Fibroblast of lung (primary cell): ENCODE data around the gene UBE2U. TPM values are rescaled to one million over a fixed set of nuclear protein-coding genes. Genes with fewer than 3 reads are reported as not detected.

Experiments used
- DNase-seq, 2 donors: peaks; one replicate each; pipeline versions ENCODE4 v3.0.0 to v3.0.0-alpha.2; 2010; ENCODE audit warnings: low read depth in 2 of 2
- H2AFZ ChIP-seq: 2 replicates; pipeline ENCODE4 v1.5.1; 2012; ENCODE audit warnings: low read length, control low read depth, inconsistent platforms
- H3K27ac ChIP-seq: 2 replicates; pipeline ENCODE4 v1.5.1; 2011; ENCODE audit warnings: low read length, control low read depth; ENCODE audit not compliant: insufficient read depth
- H3K27me3 ChIP-seq: 2 replicates; pipeline ENCODE4 v1.5.1; 2011; ENCODE audit warnings: mild to moderate bottlenecking, low read length; ENCODE audit not compliant: control insufficient read depth, insufficient read depth
- H3K36me3 ChIP-seq: 2 replicates; pipeline ENCODE4 v1.5.1; 2011; ENCODE audit warnings: low read length; ENCODE audit not compliant: control insufficient read depth, insufficient read depth
- H3K4me1 ChIP-seq: 2 replicates; pipeline ENCODE4 v1.5.1; 2011; ENCODE audit warnings: low read length; ENCODE audit not compliant: control insufficient read depth, insufficient read depth; ENCODE audit errors: extremely low read depth
- H3K4me2 ChIP-seq: 2 replicates; pipeline ENCODE4 v1.5.1; 2011; ENCODE audit warnings: low read length, control low read depth; ENCODE audit not compliant: insufficient read depth; ENCODE audit errors: extremely low read depth
- H3K4me3 ChIP-seq, 4 experiments: fragments of 200-600 bp in 1 of 4; sonication (generic) in 1 of 4; replicated peaks in 1 of 4; 2 replicates each; pipeline ENCODE4 v1.5.1; 2011 to 2016; ENCODE audit warnings: low read length in 4 of 4, low read depth in 3 of 4, mild to moderate bottlenecking in 3 of 4, control low read depth in 2 of 4, inconsistent platforms in 1 of 4, mixed read lengths in 1 of 4; ENCODE audit not compliant: insufficient read depth in 1 of 4; ENCODE audit errors: control extremely low read depth in 1 of 4
- H3K79me2 ChIP-seq: 2 replicates; pipeline ENCODE4 v1.5.1; 2012; ENCODE audit warnings: mild to moderate bottlenecking, low read length, inconsistent platforms; ENCODE audit not compliant: control insufficient read depth, insufficient read depth
- H3K9ac ChIP-seq: 2 replicates; pipeline ENCODE4 v1.5.1; 2011; ENCODE audit warnings: mild to moderate bottlenecking, low read length, control low read depth; ENCODE audit not compliant: insufficient read depth
- H3K9me3 ChIP-seq: 2 replicates; pipeline ENCODE4 v1.5.1; 2012; ENCODE audit warnings: low read depth, low read length; ENCODE audit not compliant: control insufficient read depth, insufficient read depth
- H4K20me1 ChIP-seq: 2 replicates; pipeline ENCODE4 v1.5.1; 2011; ENCODE audit warnings: low read length; ENCODE audit not compliant: control insufficient read depth, insufficient read depth; ENCODE audit errors: extremely low read depth
- EZH2 ChIP-seq: IDR thresholded peaks from 2 replicates; pipeline ENCODE4 v1.5.1; 2012; ENCODE audit warnings: low read length, control low read depth, mild to moderate bottlenecking; ENCODE audit errors: missing control alignments
- polyA plus RNA-seq, 2 donors: library from polyadenylated mRNA; depleted of rRNA in 1 of 2; stranded (reverse) in 1 of 2; unstranded in 1 of 2; fragments of >200 nt; gene quantifications; 2 replicates each; pipeline ENCODE4 v1.2.1, GENCODE V29; 2011 to 2012; ENCODE audit warnings: missing spikeins in 1 of 2
- total RNA-seq: library from RNA; depleted of rRNA; stranded (reverse); fragments of >200 nt; gene quantifications from 2 replicates; pipeline ENCODE4 v1.2.1, GENCODE V29; 2014
- TF ChIP-seq, protein P1 (sequence below), 2 donors: IDR thresholded peaks in 1 of 2; conservative IDR thresholded peaks in 1 of 2; 1 replicate in 1 of 2; 2 replicates in 1 of 2; pipeline ENCODE4 v1.5.1; 2011 to 2012; ENCODE audit warnings: low read length in 2 of 2, control low read depth in 1 of 2, inconsistent platforms in 1 of 2, low read depth in 1 of 2, mild to moderate bottlenecking in 1 of 2

The UBE2U gene
- total and polyA plus RNA-seq, 2 donors (not counting 1 experiment from before 2014, with no cell fraction given), result not detected

DNA sequence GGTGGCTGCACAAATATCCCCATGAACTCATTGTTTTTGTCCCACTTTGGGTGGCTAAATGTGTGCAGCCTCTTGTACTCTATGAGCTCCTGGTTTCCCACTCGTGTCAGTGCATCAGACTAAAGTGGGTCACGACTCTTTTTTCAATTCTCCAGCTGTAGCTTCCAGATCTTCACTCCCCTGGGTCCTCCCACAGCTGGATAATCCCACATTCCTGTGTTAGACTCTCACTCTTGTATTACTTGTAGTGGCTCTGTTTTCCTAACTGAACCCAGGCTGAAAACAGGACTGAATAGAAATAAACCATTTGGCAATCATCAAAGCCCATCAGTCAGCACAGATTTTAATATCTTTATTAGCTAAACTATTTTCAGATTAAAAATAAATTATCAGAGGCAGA is 60.4 kb downstream of the UBE2U start:
- H3K27me3 ChIP-seq, result peaks cover 5% of the 10 kb centered on the region
- TF ChIP-seq, protein P1, sequence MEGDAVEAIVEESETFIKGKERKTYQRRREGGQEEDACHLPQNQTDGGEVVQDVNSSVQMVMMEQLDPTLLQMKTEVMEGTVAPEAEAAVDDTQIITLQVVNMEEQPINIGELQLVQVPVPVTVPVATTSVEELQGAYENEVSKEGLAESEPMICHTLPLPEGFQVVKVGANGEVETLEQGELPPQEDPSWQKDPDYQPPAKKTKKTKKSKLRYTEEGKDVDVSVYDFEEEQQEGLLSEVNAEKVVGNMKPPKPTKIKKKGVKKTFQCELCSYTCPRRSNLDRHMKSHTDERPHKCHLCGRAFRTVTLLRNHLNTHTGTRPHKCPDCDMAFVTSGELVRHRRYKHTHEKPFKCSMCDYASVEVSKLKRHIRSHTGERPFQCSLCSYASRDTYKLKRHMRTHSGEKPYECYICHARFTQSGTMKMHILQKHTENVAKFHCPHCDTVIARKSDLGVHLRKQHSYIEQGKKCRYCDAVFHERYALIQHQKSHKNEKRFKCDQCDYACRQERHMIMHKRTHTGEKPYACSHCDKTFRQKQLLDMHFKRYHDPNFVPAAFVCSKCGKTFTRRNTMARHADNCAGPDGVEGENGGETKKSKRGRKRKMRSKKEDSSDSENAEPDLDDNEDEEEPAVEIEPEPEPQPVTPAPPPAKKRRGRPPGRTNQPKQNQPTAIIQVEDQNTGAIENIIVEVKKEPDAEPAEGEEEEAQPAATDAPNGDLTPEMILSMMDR (conservative IDR thresholded peaks at IDR 0.05 in 1 of 2, IDR thresholded peaks at IDR 0.05 in 1 of 2; ENCODE audit: low read depth in 1 of 2, low read length in 2 of 2), result no peak
- no peak for TF ChIP-seq EZH2
- H3K4me2 ChIP-seq, result no peak overlapping the region
- H3K79me2 ChIP-seq, result no peaks in the 10 kb centered on the region
- no peak overlapping the region for H2AFZ ChIP-seq
- no peak overlapping the region for H3K9ac ChIP-seq
- H3K9me3 ChIP-seq, result no peaks in the 10 kb centered on the region
- no peaks in the 10 kb centered on the region for H3K36me3 ChIP-seq
- no peaks in the 10 kb centered on the region for H4K20me1 ChIP-seq
- H3K4me1 ChIP-seq, result no peaks in the 10 kb centered on the region
- H3K4me3 ChIP-seq, result no peak overlapping the region
- no peak overlapping the region for H3K27ac ChIP-seq
- DNase-seq, result no peak

DNA sequence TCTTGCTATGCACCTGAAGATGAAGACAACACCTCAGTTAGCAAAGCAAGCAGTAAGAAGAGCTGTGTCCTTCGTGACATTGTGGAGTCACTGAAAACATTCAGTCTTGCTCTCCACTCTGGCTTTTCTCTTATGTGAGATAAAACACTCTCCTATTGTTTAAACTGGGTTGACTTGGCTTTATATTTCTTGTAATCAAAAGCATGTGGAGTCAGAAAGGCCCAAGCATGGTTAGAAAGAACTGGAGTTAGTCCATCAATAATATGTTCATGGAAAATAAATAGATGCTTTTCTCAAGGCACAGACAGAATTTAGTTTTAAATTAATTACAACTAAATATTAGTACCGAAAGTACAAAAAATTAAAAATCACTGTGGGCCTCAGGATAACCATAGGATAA is 61.7 kb downstream of the UBE2U start:
- Histone ChIP-seq H3K27me3 (peaks cover 5% of the 10 kb centered on the region), H3K9me3 (no peaks in the 10 kb centered on the region), H3K4me3 (no peak overlapping the region), H3K27ac (no peak overlapping the region), H2AFZ (no peak overlapping the region), H3K4me2 (no peak overlapping the region), H3K4me1 (no peaks in the 10 kb centered on the region), H3K9ac (no peak overlapping the region), H3K79me2 (no peaks in the 10 kb centered on the region), H3K36me3 (no peaks in the 10 kb centered on the region), H4K20me1 (no peaks in the 10 kb centered on the region)
- TF ChIP-seq EZH2, result no peak
- TF ChIP-seq, protein P1 (conservative IDR thresholded peaks at IDR 0.05 in 1 of 2, IDR thresholded peaks at IDR 0.05 in 1 of 2; ENCODE audit: low read depth in 1 of 2, low read length in 2 of 2), result no peak
- DNase-seq, result no peak

DNA sequence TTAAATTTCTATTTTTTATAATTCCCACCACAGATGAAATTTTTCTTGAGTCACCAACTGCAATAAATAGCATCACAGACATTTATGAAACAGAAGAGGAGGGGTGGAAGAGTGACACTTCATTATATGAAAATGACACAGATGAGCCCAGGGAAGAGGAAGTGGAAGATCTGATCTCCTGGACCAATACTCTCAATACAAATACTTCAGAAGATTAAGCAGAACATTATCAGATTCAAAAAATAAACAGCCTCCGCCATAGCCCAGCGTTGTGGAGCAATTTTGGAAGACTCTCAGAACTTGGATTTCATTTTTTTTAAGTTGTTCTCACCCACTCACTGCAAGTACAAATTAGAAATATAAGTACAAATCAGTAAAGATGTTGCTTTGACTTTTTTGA is 63.6 kb downstream of the UBE2U start:
- DNase-seq, result no peak
- Histone ChIP-seq H3K9ac (no peak overlapping the region), H3K9me3 (no peaks in the 10 kb centered on the region), H3K27ac (no peak overlapping the region), H4K20me1 (no peaks in the 10 kb centered on the region), H3K36me3 (no peaks in the 10 kb centered on the region), H3K79me2 (no peaks in the 10 kb centered on the region), H3K4me1 (no peaks in the 10 kb centered on the region), H3K4me2 (no peak overlapping the region), H2AFZ (no peak overlapping the region), H3K27me3 (peaks cover 5% of the 10 kb centered on the region), H3K4me3 (no peak overlapping the region)
- TF ChIP-seq, protein P1 (conservative IDR thresholded peaks at IDR 0.05 in 1 of 2, IDR thresholded peaks at IDR 0.05 in 1 of 2; ENCODE audit: low read depth in 1 of 2, low read length in 2 of 2), result no peak
- TF ChIP-seq EZH2, result no peak
